KMS-11 (cell line): ENCODE results near the gene TBX21.

ENCODE experiments used
- H2AFZ ChIP-seq: fragments of 200-600 bp; sonication (generic); 2 replicates; pipeline ENCODE4 v1.6.1; 2016; ENCODE audit warnings: antibody characterized with exemption, mixed run types, low read depth
- H3K27ac ChIP-seq: fragments of 200-600 bp; sonication (generic); 2 replicates; pipeline ENCODE4 v1.6.1; 2016; ENCODE audit warnings: mild to moderate bottlenecking, mixed run types
- H3K27me3 ChIP-seq: fragments of 200-600 bp; sonication (generic); 2 replicates; pipeline ENCODE4 v1.6.1; 2017; ENCODE audit warnings: mild to moderate bottlenecking, low read depth, mixed run types, moderate library complexity; ENCODE audit not compliant: insufficient read depth
- H3K36me3 ChIP-seq: fragments of 200-600 bp; sonication (generic); 2 replicates; pipeline ENCODE4 v1.6.1; 2017; ENCODE audit warnings: mild to moderate bottlenecking, mixed run types; ENCODE audit not compliant: insufficient read depth
- H3K4me1 ChIP-seq: fragments of 200-600 bp; sonication (generic); 2 replicates; pipeline ENCODE4 v1.6.1; 2016; ENCODE audit warnings: mild to moderate bottlenecking, low read depth, mixed run types; ENCODE audit not compliant: poor library complexity, severe bottlenecking
- H3K4me2 ChIP-seq: fragments of 200-600 bp; sonication (generic); 2 replicates; pipeline ENCODE4 v1.7.0; 2016; ENCODE audit warnings: mild to moderate bottlenecking, mixed run types
- H3K4me3 ChIP-seq: fragments of 200-600 bp; sonication (generic); IDR thresholded peaks from 2 replicates; pipeline ENCODE4 v1.6.1; 2017; ENCODE audit warnings: low read depth, low read length, mixed read lengths; ENCODE audit not compliant: insufficient read depth
- H3K79me2 ChIP-seq: fragments of 200-600 bp; sonication (generic); 2 replicates; pipeline ENCODE4 v1.6.1; 2016; ENCODE audit warnings: low read depth, mixed run types; ENCODE audit not compliant: insufficient read depth
- H3K9ac ChIP-seq: fragments of 200-600 bp; sonication (generic); 2 replicates; pipeline ENCODE4 v1.6.1; 2016; ENCODE audit warnings: mild to moderate bottlenecking, mixed run types
- H4K20me1 ChIP-seq: fragments of 200-600 bp; sonication (generic); 2 replicates; pipeline ENCODE4 v1.6.1; 2016; ENCODE audit warnings: mild to moderate bottlenecking, mixed run types; ENCODE audit not compliant: insufficient read depth
- TF ChIP-seq, protein P1 (sequence below): fragments of 200-600 bp; sonication (generic); conservative IDR thresholded peaks from 2 replicates; pipeline ENCODE4 v1.6.1; 2017; ENCODE audit warnings: low read depth, mild to moderate bottlenecking, antibody characterized with exemption, low read length, moderate library complexity, mixed read lengths

TBX21 gene

DNA sequence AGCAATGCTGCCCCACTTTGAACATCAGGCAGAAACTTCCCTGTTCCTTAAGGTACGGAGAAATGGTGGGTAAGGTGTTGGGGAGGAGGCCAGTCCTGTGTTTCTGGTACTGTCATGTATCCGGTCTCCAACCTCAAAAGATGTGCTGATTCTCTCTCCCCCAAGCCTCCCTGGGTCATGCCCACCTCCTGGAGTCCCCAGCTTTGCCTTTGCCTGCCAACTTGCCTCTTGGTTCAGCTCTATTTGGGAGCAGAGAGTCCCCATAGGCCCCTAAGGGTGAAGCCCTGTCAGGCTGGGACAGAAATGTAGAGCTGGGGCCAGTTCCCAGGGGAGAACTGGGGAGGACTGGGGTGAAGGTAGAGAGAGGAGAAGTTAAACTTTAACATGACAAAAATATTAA is 1.6 kb upstream of the TBX21 start:
- H3K36me3 ChIP-seq = no peaks in the 10 kb centered on the region
- TF ChIP-seq, protein P1, sequence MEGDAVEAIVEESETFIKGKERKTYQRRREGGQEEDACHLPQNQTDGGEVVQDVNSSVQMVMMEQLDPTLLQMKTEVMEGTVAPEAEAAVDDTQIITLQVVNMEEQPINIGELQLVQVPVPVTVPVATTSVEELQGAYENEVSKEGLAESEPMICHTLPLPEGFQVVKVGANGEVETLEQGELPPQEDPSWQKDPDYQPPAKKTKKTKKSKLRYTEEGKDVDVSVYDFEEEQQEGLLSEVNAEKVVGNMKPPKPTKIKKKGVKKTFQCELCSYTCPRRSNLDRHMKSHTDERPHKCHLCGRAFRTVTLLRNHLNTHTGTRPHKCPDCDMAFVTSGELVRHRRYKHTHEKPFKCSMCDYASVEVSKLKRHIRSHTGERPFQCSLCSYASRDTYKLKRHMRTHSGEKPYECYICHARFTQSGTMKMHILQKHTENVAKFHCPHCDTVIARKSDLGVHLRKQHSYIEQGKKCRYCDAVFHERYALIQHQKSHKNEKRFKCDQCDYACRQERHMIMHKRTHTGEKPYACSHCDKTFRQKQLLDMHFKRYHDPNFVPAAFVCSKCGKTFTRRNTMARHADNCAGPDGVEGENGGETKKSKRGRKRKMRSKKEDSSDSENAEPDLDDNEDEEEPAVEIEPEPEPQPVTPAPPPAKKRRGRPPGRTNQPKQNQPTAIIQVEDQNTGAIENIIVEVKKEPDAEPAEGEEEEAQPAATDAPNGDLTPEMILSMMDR = no peak
- H3K9ac ChIP-seq = no peak overlapping the region
- no peak overlapping the region for H3K4me2 ChIP-seq
- H3K4me1 ChIP-seq = no peaks in the 10 kb centered on the region
- no peaks in the 10 kb centered on the region for H4K20me1 ChIP-seq
- peaks cover 3% of the 10 kb centered on the region; the same call in 1 of the 2 replicates for H3K27me3 ChIP-seq
- no peak overlapping the region for H3K4me3 ChIP-seq
- H2AFZ ChIP-seq = no peak overlapping the region
- H3K27ac ChIP-seq = no peak overlapping the region
- H3K79me2 ChIP-seq = no peaks in the 10 kb centered on the region

DNA sequence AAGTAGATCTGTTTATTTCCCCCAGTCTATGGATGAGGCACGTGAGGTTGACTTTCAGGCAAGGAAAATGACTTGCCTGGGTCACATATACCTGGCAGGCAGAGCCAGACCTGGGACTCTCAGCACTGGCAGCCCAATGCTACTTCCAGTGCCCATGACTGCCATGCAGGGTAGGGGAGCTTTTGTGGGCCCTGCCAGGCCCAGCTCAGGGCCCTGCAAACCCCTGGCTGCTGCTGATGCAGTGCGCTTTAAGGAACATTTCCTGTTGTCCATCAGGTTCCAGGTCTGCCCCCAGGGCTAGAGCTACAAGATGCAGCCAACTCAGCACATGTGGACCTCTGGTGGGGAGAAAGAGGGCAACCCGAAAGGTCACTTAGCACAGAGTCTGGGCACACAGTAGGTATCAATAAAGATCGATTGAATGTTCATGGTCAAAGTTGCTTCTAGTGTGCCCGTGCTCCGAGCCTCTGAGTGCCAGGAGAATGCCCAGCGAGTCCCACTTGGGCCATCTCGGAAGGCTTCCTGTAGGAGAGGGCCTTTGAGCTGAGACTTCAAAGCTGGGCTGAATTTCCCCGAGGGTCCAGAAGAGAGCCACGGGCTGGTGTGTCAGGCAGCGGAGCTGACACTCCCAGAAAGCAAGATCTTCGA is 513 bp upstream of the TBX21 start:
- H3K27ac ChIP-seq = no peak overlapping the region
- no peaks in the 10 kb centered on the region for H3K79me2 ChIP-seq
- no peak overlapping the region for H3K9ac ChIP-seq
- no peaks in the 10 kb centered on the region for H3K36me3 ChIP-seq
- peaks cover 3% of the 10 kb centered on the region; the same call in 1 of the 2 replicates for H3K27me3 ChIP-seq
- no peak overlapping the region for H3K4me2 ChIP-seq
- no peak overlapping the region for H3K4me3 ChIP-seq
- no peaks in the 10 kb centered on the region for H4K20me1 ChIP-seq
- H2AFZ ChIP-seq = no peak overlapping the region
- TF ChIP-seq, protein P1 = no peak; the same call in 1 of the 2 replicates
- no peaks in the 10 kb centered on the region for H3K4me1 ChIP-seq

DNA sequence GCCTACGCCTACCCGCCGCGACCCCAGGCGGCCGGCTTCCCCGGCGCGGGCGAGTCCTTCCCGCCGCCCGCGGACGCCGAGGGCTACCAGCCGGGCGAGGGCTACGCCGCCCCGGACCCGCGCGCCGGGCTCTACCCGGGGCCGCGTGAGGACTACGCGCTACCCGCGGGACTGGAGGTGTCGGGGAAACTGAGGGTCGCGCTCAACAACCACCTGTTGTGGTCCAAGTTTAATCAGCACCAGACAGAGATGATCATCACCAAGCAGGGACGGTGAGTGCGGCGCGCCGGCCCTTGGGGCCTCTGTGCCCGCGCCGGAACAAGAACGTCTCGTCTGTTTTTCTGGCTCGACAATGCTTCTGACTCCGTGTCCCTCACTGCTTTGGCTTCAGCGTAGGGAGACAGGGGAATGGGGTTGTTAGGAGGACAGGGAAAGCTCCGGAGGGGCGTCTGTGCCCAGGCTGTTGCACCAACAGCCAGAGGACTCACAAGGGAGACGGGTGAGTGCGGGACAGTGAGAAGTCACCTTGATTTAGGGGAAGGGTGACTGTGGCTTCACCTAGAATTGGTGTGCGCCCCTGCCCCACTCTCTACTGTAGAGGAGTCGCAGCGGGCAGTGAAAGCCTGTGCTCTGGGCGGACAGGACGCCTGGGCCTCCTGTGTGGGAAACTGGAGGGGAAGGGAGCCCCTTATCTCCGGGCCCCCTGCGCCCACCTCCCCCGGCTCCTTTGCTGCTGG is 806 bp downstream of the TBX21 start:
- Histone ChIP-seq H3K36me3 (no peaks in the 10 kb centered on the region), H3K4me2 (no peak overlapping the region), H3K4me1 (no peaks in the 10 kb centered on the region), H3K9ac (no peak overlapping the region), H3K79me2 (no peaks in the 10 kb centered on the region), H3K27ac (no peak overlapping the region), H3K27me3 (peaks cover 3% of the 10 kb centered on the region; the same call in 1 of the 2 replicates), H4K20me1 (no peaks in the 10 kb centered on the region), H2AFZ (no peak overlapping the region), H3K4me3 (no peak overlapping the region)
- TF ChIP-seq, protein P1 = no peak

DNA sequence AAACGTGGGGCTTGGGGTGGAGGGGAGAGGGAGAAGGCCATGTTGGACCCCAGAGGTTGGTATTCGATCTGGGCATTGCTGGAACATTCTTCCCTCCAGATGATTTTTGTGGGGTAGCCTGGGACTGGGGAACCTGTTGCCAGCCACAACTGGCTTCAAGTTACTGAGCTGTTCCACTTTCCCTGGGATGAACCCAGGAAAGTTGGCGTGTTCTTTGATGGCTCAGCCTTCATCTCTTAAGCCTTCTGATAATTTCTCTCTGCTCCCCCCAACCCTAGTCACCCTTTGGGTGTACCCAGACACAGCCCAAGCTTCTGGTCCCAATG is 2.1 kb downstream of the TBX21 start:
- Histone ChIP-seq H3K4me1 (no peaks in the 10 kb centered on the region), H3K4me3 (no peak overlapping the region), H2AFZ (no peak overlapping the region), H3K27me3 (peaks cover 3% of the 10 kb centered on the region; the same call in 1 of the 2 replicates), H3K79me2 (no peaks in the 10 kb centered on the region), H3K4me2 (no peak overlapping the region), H3K9ac (no peak overlapping the region), H4K20me1 (no peaks in the 10 kb centered on the region), H3K27ac (no peak overlapping the region), H3K36me3 (no peaks in the 10 kb centered on the region)
- TF ChIP-seq, protein P1 = no peak
